OCI-LY7 (cell line): ENCODE data around the gene SEC14L5. TPM values are rescaled to one million over a fixed set of nuclear protein-coding genes. Genes with fewer than 3 reads are reported as not detected.

Experiments used
- BruUV-seq: library from RNA; stranded (reverse); fragments of 400-500 nt; replicated peaks from 2 replicates; lab custom pipeline; 2021; lab: Mats Ljungman, UMichigan
- CTCF ChIA-PET: fragments of 300-600 bp; sonication (Branson Sonifier 250); formaldehyde crosslinking; loops from one replicate; lab custom pipeline; 2022; ENCODE audit warnings: antibody characterized with exemption; ENCODE audit not compliant: unreplicated experiment; lab: Charles Lee
- POLR2A ChIA-PET: fragments of 300-600 bp; sonication (Branson Sonifier 250); formaldehyde crosslinking; loops from one replicate; lab custom pipeline; 2022; ENCODE audit warnings: antibody characterized with exemption; lab: Charles Lee
- DNase-seq: peaks from one replicate; pipeline ENCODE4 v3.0.0-alpha.2; 2015; ENCODE audit warnings: low spot score
- H2AFZ ChIP-seq: fragments of 200-600 bp; sonication (generic), shearing (Covaris generic); 2 replicates; pipeline ENCODE4 v1.6.1; 2014; ENCODE audit warnings: mild to moderate bottlenecking, antibody characterized with exemption, low read length, moderate library complexity
- H3K27ac ChIP-seq: fragments of 200-600 bp; sonication (generic); 2 replicates; pipeline ENCODE4 v1.5.1; 2014; ENCODE audit warnings: mixed run types, low read depth, mild to moderate bottlenecking, moderate library complexity, low read length, inconsistent platforms; ENCODE audit not compliant: poor library complexity, severe bottlenecking
- H3K36me3 ChIP-seq: fragments of 200-600 bp; sonication (generic); 2 replicates; pipeline ENCODE4 v1.6.1; 2014; ENCODE audit warnings: mild to moderate bottlenecking, antibody characterized with exemption, low read length, moderate library complexity, mixed read lengths; ENCODE audit not compliant: insufficient read depth
- H3K4me1 ChIP-seq: fragments of 200-600 bp; sonication (generic); 2 replicates; pipeline ENCODE4 v1.5.1; 2014; ENCODE audit warnings: mild to moderate bottlenecking, low read length; ENCODE audit not compliant: insufficient read depth, poor library complexity, severe bottlenecking
- H3K4me2 ChIP-seq: fragments of 200-600 bp; sonication (generic); 2 replicates; pipeline ENCODE4 v1.6.1; 2014; ENCODE audit warnings: mild to moderate bottlenecking, low read length
- H3K4me3 ChIP-seq: fragments of 200-600 bp; sonication (generic); 2 replicates; pipeline ENCODE4 v1.5.1; 2014; ENCODE audit warnings: mild to moderate bottlenecking, low read depth, low read length; ENCODE audit not compliant: poor library complexity, severe bottlenecking
- H3K79me2 ChIP-seq: fragments of 200-600 bp; sonication (generic); 2 replicates; pipeline ENCODE4 v1.6.1; 2016; ENCODE audit warnings: low read depth, mild to moderate bottlenecking, low read length, moderate library complexity, mixed read lengths; ENCODE audit not compliant: insufficient read depth
- H3K9me2 ChIP-seq: fragments of 200-600 bp; sonication (generic); 2 replicates; pipeline ENCODE4 v1.6.1; 2016; ENCODE audit warnings: mild to moderate bottlenecking, low read length, mixed read lengths; ENCODE audit not compliant: insufficient read depth
- H3K9me3 ChIP-seq: fragments of 200-600 bp; sonication (generic); 2 replicates; pipeline ENCODE4 v1.6.1; 2014; ENCODE audit warnings: mild to moderate bottlenecking, mixed run types, low read length, mixed read lengths
- H4K20me1 ChIP-seq: fragments of 200-600 bp; sonication (generic); 2 replicates; pipeline ENCODE4 v1.6.1; 2014; ENCODE audit warnings: mild to moderate bottlenecking, antibody characterized with exemption, low read length, moderate library complexity, mixed read lengths; ENCODE audit not compliant: insufficient read depth
- CTCF ChIP-seq: fragments of 200-600 bp; sonication (generic); conservative IDR thresholded peaks from 2 replicates; pipeline ENCODE4 v1.5.1; 2014; ENCODE audit warnings: mild to moderate bottlenecking, antibody characterized with exemption, low read length, moderate library complexity, mixed read lengths
- EZH2phosphoT487 ChIP-seq: fragments of 200-600 bp; sonication (generic); IDR thresholded peaks from 2 replicates; pipeline ENCODE4 v1.6.1; 2018; ENCODE audit warnings: low read depth, borderline replicate concordance, mild to moderate bottlenecking, mixed run types, antibody characterized with exemption, low read length, moderate library complexity, mixed read lengths
- intact Hi-C: fragments of 100-400 bp; cut with micrococcal nuclease; formaldehyde crosslinking; loops from one replicate; pipeline ENCODE4 v1.10.0; 2022; ENCODE audit not compliant: unreplicated experiment
- total RNA-seq, 2 experiments: library from RNA; depleted of rRNA in 1 of 2; stranded (reverse); fragments of >200 nt in 1 of 2; shearing (Covaris generic) in 1 of 2; gene quantifications; 2 replicates each; pipeline ENCODE4 v1.2.3, GENCODE V29; 2014 to 2022

SEC14L5 gene
- total RNA-seq, 2 experiments from 2014 or later = not detected

DNA sequence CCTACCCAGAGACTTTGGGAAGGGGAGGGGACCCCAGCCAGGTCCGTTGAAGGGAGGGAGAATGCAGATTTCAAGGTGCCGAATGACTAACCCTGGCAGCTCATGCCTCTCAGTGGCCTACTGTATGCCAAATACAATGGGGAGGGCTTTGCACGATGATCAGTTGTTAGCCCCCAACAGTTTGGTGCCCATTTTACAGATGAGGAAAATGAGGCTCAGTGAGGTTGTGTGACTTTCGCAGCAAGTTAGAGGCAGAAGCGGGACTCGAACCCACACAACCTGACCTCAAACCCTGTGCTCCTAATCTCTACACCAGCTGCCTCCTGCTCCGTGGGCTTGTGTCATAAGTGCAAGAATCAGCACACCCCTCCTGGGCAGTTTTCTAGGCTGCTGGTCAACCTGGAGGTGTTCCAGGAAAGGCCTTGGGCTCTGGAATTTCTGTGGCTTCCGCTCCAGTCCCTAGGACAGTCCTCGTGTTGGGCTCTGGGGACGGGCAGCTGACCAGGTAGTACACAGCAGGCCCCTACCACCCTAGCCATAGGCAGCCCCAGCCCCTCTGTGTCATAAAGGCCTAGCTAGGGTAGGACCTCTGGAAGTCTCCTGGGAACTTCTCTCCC lies 87.5 kb downstream of the SEC14L5 start:
- no peak overlapping the region for H3K4me3 ChIP-seq
- no peak overlapping the region for H3K4me2 ChIP-seq
- H4K20me1 ChIP-seq = no peaks in the 10 kb centered on the region
- no peaks in the 10 kb centered on the region for H3K9me2 ChIP-seq
- no peak overlapping the region for H3K27ac ChIP-seq
- H3K9me3 ChIP-seq = no peaks in the 10 kb centered on the region
- no TSS peak for BruUV-seq
- ChIA-PET CTCF (no interaction called here), POLR2A (interaction anchor here (1.7 kb wide), 1 partner anchor 16 kb away, joined by 10 read pairs; no protein-coding TSS in a partner anchor)
- DNase-seq = no peak
- H3K36me3 ChIP-seq = no peaks in the 10 kb centered on the region
- no peak for TF ChIP-seq EZH2phosphoT487
- no peak for TF ChIP-seq CTCF
- no peaks in the 10 kb centered on the region for H3K79me2 ChIP-seq
- intact Hi-C loops = no loop called here
- no peak overlapping the region for H2AFZ ChIP-seq
- H3K4me1 ChIP-seq = no peaks in the 10 kb centered on the region

- Histone ChIP-seq H3K4me2 (no peak overlapping the region), H3K79me2 (no peaks in the 10 kb centered on the region), H3K4me1 (no peaks in the 10 kb centered on the region), H3K4me3 (no peak overlapping the region), H3K9me2 (no peaks in the 10 kb centered on the region), H3K9me3 (no peaks in the 10 kb centered on the region), H2AFZ (no peak overlapping the region), H3K27ac (no peak overlapping the region), H3K36me3 (no peaks in the 10 kb centered on the region), H4K20me1 (no peaks in the 10 kb centered on the region)
- CTCF ChIA-PET = no interaction called here
- no TSS peak for BruUV-seq
- POLR2A ChIA-PET = no interaction called here
- intact Hi-C loops = no loop called here
- no peak for TF ChIP-seq EZH2phosphoT487
- no peak for TF ChIP-seq CTCF
- DNase-seq = no peak
Observed at GRCh38 chr16:5046914-5047313, 88.8 kb downstream of the SEC14L5 start.
